Activated CD8-positive, alpha-beta T cell treated with anti-CD3 and anti-CD28 coated beads for 36 hours (primary cell): ENCODE data around the gene TCFL5. TPM values are rescaled to one million over a fixed set of nuclear protein-coding genes. Genes with fewer than 3 reads are reported as not detected.

Source experiments
- ATAC-seq: fragments of 200-7000 bp; cut with Tn5 transposase; one replicate; pipeline ENCODE4 v1.10.0; 2021; ENCODE audit warnings: mild to moderate bottlenecking, moderate library complexity
- CTCF ChIA-PET: fragments of 350-600 bp; sonication (Branson Sonifier 250); formaldehyde crosslinking; loops from one replicate; lab custom pipeline; 2021; ENCODE audit warnings: antibody characterized with exemption; lab: Charles Lee
- POLR2A ChIA-PET: fragments of 350-600 bp; sonication (Branson Sonifier 250); formaldehyde crosslinking; loops from one replicate; lab custom pipeline; 2021; ENCODE audit warnings: antibody characterized with exemption; lab: Charles Lee
- DNase-seq: peaks from one replicate; pipeline ENCODE4 v3.0.0-alpha.2; 2020
- H3K27ac Mint-ChIP-seq: one replicate; pipeline ENCODE4 v1.8.0; 2021; ENCODE audit warnings: mild to moderate bottlenecking, mixed read lengths
- H3K27me3 Mint-ChIP-seq: one replicate; pipeline ENCODE4 v1.8.0; 2021; ENCODE audit warnings: mixed read lengths
- H3K36me3 Mint-ChIP-seq: one replicate; pipeline ENCODE4 v1.8.0; 2021; ENCODE audit warnings: low read depth, mixed read lengths
- H3K4me1 Mint-ChIP-seq: one replicate; pipeline ENCODE4 v1.8.0; 2021; ENCODE audit warnings: low read depth, mixed read lengths
- H3K4me3 Mint-ChIP-seq: one replicate; pipeline ENCODE4 v1.8.0; 2021; ENCODE audit warnings: mild to moderate bottlenecking, moderate library complexity, mixed read lengths
- H3K9me3 Mint-ChIP-seq: one replicate; pipeline ENCODE4 v1.8.0; 2021; ENCODE audit warnings: mixed read lengths
- intact Hi-C: fragments of 100-400 bp; cut with micrococcal nuclease; formaldehyde crosslinking; loops from one replicate; pipeline ENCODE4 v1.10.0; 2022
- total RNA-seq, 2 experiments: library from RNA; stranded (reverse); gene quantifications; one replicate each; pipeline ENCODE4 v1.2.3, GENCODE V29; 2021
- TF ChIP-seq, protein P1 (sequence below): fragments of 200-600 bp; IDR thresholded peaks from one replicate; pipeline ENCODE4 v1.8.0; 2022; ENCODE audit warnings: antibody characterized with exemption, mild to moderate bottlenecking

The TCFL5 gene
- total RNA-seq, 2 experiments from 2014 or later, result 7.5 to 7.6 TPM

DNA sequence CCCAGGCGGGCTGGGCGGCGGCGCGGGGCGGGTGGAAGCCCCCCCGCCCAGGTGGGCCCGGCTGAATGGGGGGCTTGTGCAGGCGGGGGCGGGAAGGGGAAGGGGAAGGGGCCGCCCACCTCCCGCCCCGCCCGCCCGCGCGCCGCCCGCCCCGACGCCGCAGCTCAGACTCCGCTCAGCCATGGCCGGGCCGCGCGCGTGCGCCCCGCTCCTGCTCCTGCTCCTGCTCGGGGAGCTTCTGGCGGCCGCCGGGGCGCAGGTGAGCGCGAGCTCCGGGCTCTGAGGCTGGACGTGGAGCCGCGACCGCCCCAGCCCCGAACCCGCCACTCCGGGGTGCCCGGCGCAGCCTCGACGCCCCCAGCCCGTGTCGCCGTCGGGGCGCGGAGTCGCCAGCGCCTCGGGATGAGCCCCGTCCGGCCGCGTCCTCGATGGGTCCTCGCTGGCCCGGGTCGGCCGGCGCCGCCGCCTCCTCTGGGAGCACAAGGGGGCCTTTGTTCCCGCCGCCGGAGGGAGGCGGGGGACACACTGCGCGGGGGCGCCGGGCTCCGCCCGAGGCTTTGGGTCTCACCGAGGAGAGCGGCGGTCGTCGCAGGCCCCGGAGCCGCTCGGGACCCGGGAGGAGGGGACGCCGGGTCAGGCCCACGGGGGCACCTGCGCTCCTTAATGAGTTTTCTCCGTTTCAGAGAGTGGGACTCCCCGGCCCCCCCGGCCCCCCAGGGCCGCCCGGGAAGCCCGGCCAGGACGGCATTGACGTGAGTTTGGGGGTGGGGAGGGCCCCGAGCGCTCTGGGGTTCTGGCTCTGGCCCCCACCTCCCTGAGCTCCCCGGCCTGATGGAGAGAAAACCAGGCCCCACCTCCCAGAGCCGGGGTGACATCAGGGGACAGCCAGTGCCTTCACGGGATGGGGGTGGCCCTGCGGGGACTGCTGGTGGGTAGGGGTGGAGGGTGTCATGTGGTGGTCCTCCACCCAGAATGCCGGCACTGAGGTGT lies 44.4 kb downstream of the TCFL5 start, which contains the start of gene COL9A3:
COL9A3 (plus strand) TSS at position 167 of the 990 bp plus-strand sequence; CDS start at position 182, 15 bp downstream.
- no peak for ATAC-seq
- peaks cover 15% of the 10 kb centered on the region for H3K27me3 Mint-ChIP-seq
- H3K36me3 Mint-ChIP-seq, result peaks cover 2% of the 10 kb centered on the region
- intact Hi-C loops, result no loop called here
- TF ChIP-seq, protein P1, sequence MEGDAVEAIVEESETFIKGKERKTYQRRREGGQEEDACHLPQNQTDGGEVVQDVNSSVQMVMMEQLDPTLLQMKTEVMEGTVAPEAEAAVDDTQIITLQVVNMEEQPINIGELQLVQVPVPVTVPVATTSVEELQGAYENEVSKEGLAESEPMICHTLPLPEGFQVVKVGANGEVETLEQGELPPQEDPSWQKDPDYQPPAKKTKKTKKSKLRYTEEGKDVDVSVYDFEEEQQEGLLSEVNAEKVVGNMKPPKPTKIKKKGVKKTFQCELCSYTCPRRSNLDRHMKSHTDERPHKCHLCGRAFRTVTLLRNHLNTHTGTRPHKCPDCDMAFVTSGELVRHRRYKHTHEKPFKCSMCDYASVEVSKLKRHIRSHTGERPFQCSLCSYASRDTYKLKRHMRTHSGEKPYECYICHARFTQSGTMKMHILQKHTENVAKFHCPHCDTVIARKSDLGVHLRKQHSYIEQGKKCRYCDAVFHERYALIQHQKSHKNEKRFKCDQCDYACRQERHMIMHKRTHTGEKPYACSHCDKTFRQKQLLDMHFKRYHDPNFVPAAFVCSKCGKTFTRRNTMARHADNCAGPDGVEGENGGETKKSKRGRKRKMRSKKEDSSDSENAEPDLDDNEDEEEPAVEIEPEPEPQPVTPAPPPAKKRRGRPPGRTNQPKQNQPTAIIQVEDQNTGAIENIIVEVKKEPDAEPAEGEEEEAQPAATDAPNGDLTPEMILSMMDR, result no peak
- ChIA-PET CTCF (interaction anchor here (1.0 to 1.5 kb wide), 2 partner anchors 9 to 131 kb away, joined by 3 to 10 read pairs; no protein-coding TSS in a partner anchor), POLR2A (no interaction called here)
- DNase-seq, result no peak
- peaks cover 2% of the 10 kb centered on the region for H3K4me1 Mint-ChIP-seq
- H3K9me3 Mint-ChIP-seq, result no peaks in the 10 kb centered on the region
- peak within 1 kb of the TSS; percentile 31 for H3K4me3 Mint-ChIP-seq
- no peak within 1 kb of the TSS for H3K27ac Mint-ChIP-seq

DNA sequence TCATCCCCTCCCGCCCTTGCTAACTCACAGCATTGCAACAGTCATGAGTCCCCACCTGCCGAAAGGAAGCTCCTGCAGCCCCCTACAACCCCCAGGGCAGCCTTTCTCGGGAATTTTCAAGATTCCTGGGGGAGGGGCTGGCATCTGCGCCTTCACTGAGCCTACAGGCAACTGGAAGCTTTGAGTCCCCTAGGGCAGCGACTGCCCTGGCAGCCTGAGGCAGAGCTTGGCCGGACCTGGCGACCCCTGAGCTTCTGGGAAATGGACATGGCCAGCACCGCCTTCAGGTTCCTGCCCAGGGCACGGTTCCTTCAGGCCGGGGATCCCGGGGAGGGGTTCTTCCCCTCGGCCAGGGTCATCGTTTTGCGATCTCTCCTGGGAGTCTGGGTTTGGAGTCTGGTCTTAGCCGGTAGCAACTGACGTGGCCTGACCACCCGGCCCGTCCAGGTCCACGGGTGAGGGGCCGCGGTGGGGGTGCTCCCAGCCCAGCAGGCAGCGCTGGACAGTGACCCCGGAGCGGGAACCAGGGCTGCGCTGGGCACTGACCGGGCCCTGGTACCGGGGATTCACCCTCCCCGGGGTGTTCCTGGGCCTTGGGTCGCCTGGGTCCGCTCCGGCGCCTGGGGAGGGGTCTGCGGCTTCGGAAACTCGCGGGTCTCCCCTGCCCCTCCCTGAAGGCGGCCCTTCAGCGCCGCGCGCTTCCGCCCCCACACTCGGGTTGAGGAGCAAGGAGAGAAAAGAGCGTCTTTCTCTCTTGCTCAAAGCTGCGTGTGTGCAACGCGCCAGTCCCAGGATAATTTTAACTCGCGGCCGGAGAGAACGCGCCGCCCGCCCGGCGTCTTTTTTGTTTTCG lies 45.4 kb downstream of the TCFL5 start:
- ATAC-seq (peak; percentile 17), DNase-seq (no peak)
- CTCF ChIA-PET, result interaction anchor here (1.0 to 1.5 kb wide), 2 partner anchors 8 to 193 kb away, joined by 4 to 10 read pairs; no protein-coding TSS in a partner anchor
- peaks cover 15% of the 10 kb centered on the region for H3K27me3 Mint-ChIP-seq
- no peak overlapping the region for H3K27ac Mint-ChIP-seq
- H3K4me3 Mint-ChIP-seq, result peak overlapping the region; percentile 31
- TF ChIP-seq, protein P1, result no peak
- peaks cover 2% of the 10 kb centered on the region for H3K4me1 Mint-ChIP-seq
- POLR2A ChIA-PET, result interaction anchor here (0.6 to 2.5 kb wide), 2 partner anchors 11 to 27 kb away, joined by 3 to 11 read pairs; partner anchors contain the start of gene OGFR
- H3K9me3 Mint-ChIP-seq, result no peaks in the 10 kb centered on the region
- intact Hi-C loops, result no loop called here
- peaks cover 3% of the 10 kb centered on the region for H3K36me3 Mint-ChIP-seq

DNA sequence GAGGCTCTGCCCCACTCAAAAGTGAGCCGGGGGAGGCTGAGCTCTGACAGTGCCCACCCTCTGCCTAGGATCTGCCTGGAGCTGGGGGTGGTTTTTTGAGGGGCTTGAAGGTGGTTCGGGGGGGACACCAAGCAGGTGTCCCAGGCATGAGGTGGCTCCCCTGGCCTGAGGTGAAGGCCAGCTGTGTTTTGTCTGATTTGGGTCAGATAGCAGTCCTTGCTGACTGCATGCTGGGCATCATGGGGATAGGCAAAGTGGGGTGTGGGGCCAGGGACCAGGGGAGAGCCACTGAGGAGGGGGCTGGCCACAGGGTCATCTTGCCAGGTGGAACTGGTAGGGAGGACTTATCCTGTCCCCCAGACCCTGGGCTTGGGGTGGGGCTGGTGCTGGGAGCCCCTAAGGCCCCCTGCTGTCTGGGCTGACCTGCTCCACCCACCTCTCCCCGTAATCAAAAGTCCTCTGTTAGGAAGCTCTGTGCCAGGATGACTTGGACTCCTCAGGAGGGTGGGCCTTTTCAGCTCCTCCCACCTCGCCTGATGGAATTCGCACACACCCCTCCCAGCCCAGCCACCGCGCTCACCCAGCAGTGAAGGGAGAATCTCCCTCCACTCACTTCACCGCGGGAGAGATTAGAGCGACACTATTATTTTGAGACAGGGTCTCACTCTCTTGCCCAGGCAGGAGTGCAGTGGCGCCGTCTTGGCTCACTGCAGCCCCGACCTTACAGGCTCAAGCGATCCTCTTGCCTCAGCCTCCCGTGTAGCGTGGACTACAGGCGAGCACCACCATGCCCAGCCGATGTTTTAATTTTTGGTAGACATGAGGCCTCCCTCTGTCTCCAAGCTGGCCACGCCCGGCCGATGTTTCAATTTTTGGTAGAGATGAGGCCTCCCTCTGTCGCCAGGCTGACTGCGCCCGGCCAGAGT lies 46.3 kb downstream of the TCFL5 start:
- ATAC-seq, result no peak
- H3K27ac Mint-ChIP-seq, result no peak overlapping the region

DNA sequence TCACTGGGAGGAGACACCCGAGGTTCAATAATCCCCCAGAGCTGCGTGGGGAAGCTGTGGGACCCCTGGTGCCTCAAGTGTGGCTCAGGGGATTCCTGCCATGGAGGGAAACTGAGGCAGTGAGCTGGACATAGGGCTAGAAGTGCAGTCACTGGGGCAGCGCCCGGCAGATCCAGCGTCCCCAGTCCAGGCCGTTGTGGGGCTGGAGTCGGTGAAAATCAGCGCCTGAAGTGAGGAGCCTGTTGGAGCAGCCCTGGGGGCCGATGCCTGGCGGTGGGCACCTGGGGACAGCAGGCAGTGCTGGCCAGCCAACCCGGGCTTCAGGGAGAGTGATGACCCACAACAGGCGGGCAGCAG lies 46.9 kb downstream of the TCFL5 start:
- ChIA-PET CTCF (no interaction called here), POLR2A (interaction anchor here (0.9 to 2.5 kb wide), 4 partner anchors 9 to 432 kb away, joined by 3 to 11 read pairs (median 4); partner anchors contain the start of gene OGFR)
- TF ChIP-seq, protein P1, result no peak
- Mint-ChIP-seq H3K27me3 (peaks cover 15% of the 10 kb centered on the region), H3K9me3 (no peaks in the 10 kb centered on the region), H3K4me1 (peaks cover 2% of the 10 kb centered on the region), H3K27ac (no peak overlapping the region), H3K36me3 (peaks cover 3% of the 10 kb centered on the region), H3K4me3 (no peak overlapping the region)
- DNase-seq (no peak), ATAC-seq (no peak)
- intact Hi-C loops, result no loop called here

More for the DNA sequence above, 46.3 kb downstream of the TCFL5 start:
- no peak for DNase-seq
- Mint-ChIP-seq H3K4me3 (no peak overlapping the region), H3K36me3 (peaks cover 3% of the 10 kb centered on the region), H3K9me3 (no peaks in the 10 kb centered on the region), H3K27me3 (peaks cover 15% of the 10 kb centered on the region), H3K4me1 (peaks cover 2% of the 10 kb centered on the region)
- CTCF ChIA-PET, result interaction anchor here (1.0 kb wide), 1 partner anchor 194 kb away, joined by 4 read pairs; no protein-coding TSS in a partner anchor
- TF ChIP-seq, protein P1, result no peak
- POLR2A ChIA-PET, result interaction anchor here (0.6 to 2.5 kb wide), 5 partner anchors 10 to 433 kb away, joined by 3 to 11 read pairs (median 3); partner anchors contain the start of gene OGFR
- intact Hi-C loops, result no loop called here
